ENCODE results near the gene IRAK3.
"Not testable (repeated sequence)": the region's sequence is repeated elsewhere in the genome, so short reads cannot be mapped to it uniquely, and the experiment has no call there.

Gene IRAK3

GRCh38 chr12:66174391-66175325 lies 14.4 kb upstream of the IRAK3 start:
- not testable (repeated sequence) for DNase-seq

GRCh38 chr12:66176105-66176900 lies 12.7 kb upstream of the IRAK3 start:
- no peak for DNase-seq

GRCh38 chr12:66182956-66183355 lies 6.1 kb upstream of the IRAK3 start:
- no peak for DNase-seq

- not testable (repeated sequence) for DNase-seq
Measured at GRCh38 chr12:66184822-66185221, 4.2 kb upstream of the IRAK3 start.

- DNase-seq = no peak
Measured at GRCh38 chr12:66187036-66187435, 2.0 kb upstream of the IRAK3 start.

GRCh38 chr12:66187821-66188220 lies 1.2 kb upstream of the IRAK3 start:
- DNase-seq = no peak

- DNase-seq = no peak
Measured at GRCh38 chr12:66189486-66189843, 451 bp downstream of the IRAK3 start.

GRCh38 chr12:66189889-66190288 lies 875 bp downstream of the IRAK3 start:
- DNase-seq = no peak

- no peak for DNase-seq
Measured at GRCh38 chr12:66190519-66191370, 1.7 kb downstream of the IRAK3 start.

GRCh38 chr12:66191547-66192126 lies 2.6 kb downstream of the IRAK3 start:
- DNase-seq = no peak

- no peak for DNase-seq
Measured at GRCh38 chr12:66194122-66194521, 5.1 kb downstream of the IRAK3 start.

- DNase-seq = no peak
Measured at GRCh38 chr12:66195242-66195641, 6.2 kb downstream of the IRAK3 start.

- no peak for DNase-seq
Measured at GRCh38 chr12:66196806-66197205, 7.8 kb downstream of the IRAK3 start.

- DNase-seq = peak; percentile 30
Measured at GRCh38 chr12:66197495-66197921, 8.5 kb downstream of the IRAK3 start.

- no peak for DNase-seq
Measured at GRCh38 chr12:66199141-66199540, 10.1 kb downstream of the IRAK3 start.

- DNase-seq = peak; percentile 21
Measured at GRCh38 chr12:66199831-66200509, 11.0 kb downstream of the IRAK3 start.

GRCh38 chr12:66203820-66204219 lies 14.8 kb downstream of the IRAK3 start:
- DNase-seq = no peak

GRCh38 chr12:66206141-66206540 lies 17.1 kb downstream of the IRAK3 start:
- no peak for DNase-seq

GRCh38 chr12:66210840-66211239 lies 21.8 kb downstream of the IRAK3 start:
- DNase-seq = peak; percentile 13

GRCh38 chr12:66211573-66211972 lies 22.6 kb downstream of the IRAK3 start:
- not testable (repeated sequence) for DNase-seq

- DNase-seq = not testable (repeated sequence)
Measured at GRCh38 chr12:66213011-66213410, 24.0 kb downstream of the IRAK3 start.

Data from fibroblast of skin of right quadriceps (primary cell).